ENCODE data around the gene S100A8. TPM values are rescaled to one million over a fixed set of nuclear protein-coding genes. Genes with fewer than 3 reads are reported as not detected.

The S100A8 gene
- total RNA-seq (ENCODE audit: low replicate concordance): not detected in 2 replicates

- Mint-ChIP-seq H3K27me3 (ENCODE audit: insufficient read depth, low read depth) (peaks cover 2% of the 10 kb centered on the region), H3K4me3 (no peak within 1 kb of the TSS), H3K4me1 (no peaks in the 10 kb centered on the region), H3K36me3 (no peaks in the 10 kb centered on the region), H3K9me3 (no peaks in the 10 kb centered on the region), H3K27ac (no peak within 1 kb of the TSS)
- no peak within 1 kb of the TSS for H3K9ac ChIP-seq
- H3K4me2 ChIP-seq: no peak within 1 kb of the TSS
- no peaks in the 10 kb centered on the region for H3K79me2 ChIP-seq (ENCODE audit: low read depth)
- H4K20me1 ChIP-seq (ENCODE audit: low read depth): no peaks in the 10 kb centered on the region
- no peak for DNase-seq (ENCODE audit: low spot score)
- H3K36me3 ChIP-seq: no peaks in the 10 kb centered on the region
- TF ChIP-seq EZH2 (IDR thresholded peaks at IDR 0.05) (no peak), EZH2phosphoT487 (IDR thresholded peaks at IDR 0.05) (no peak), CTCF (IDR thresholded peaks at IDR 0.05) (no peak)
- H2AFZ ChIP-seq (replicated peaks): no peak within 1 kb of the TSS
- H3K4me1 ChIP-seq: no peaks in the 10 kb centered on the region
- H3K27me3 ChIP-seq: no peaks in the 10 kb centered on the region
- H3K9me3 ChIP-seq (ENCODE audit: low read depth): no peaks in the 10 kb centered on the region
- no peak within 1 kb of the TSS for H3K27ac ChIP-seq
- no peak within 1 kb of the TSS for H3K4me3 ChIP-seq
- H3F3A ChIP-seq (ENCODE audit: low read depth): no peaks in the 10 kb centered on the region
Observed at GRCh38 chr1:153390938-153391710, at the start of gene S100A8. S100A8 (minus strand) TSS chr1:153391073; CDS start chr1:153390535, 538 bp downstream.

- H3K4me1 ChIP-seq: no peaks in the 10 kb centered on the region
- TF ChIP-seq CTCF (IDR thresholded peaks at IDR 0.05): no peak
- TF ChIP-seq EZH2 (IDR thresholded peaks at IDR 0.05): no peak
- TF ChIP-seq EZH2phosphoT487 (IDR thresholded peaks at IDR 0.05): no peak
- no peaks in the 10 kb centered on the region for H3K36me3 Mint-ChIP-seq
- H2AFZ ChIP-seq (replicated peaks): no peak overlapping the region
- no peaks in the 10 kb centered on the region for H3K36me3 ChIP-seq
- H3K4me2 ChIP-seq: no peak overlapping the region
- no peaks in the 10 kb centered on the region for H4K20me1 ChIP-seq (ENCODE audit: low read depth)
- H3K9ac ChIP-seq: no peak overlapping the region
- no peaks in the 10 kb centered on the region for H3K27me3 ChIP-seq
- H3K27me3 Mint-ChIP-seq (ENCODE audit: insufficient read depth, low read depth): peaks cover 8% of the 10 kb centered on the region
- no peak overlapping the region for H3K4me3 Mint-ChIP-seq
- H3K9me3 ChIP-seq (ENCODE audit: low read depth): no peaks in the 10 kb centered on the region
- DNase-seq (ENCODE audit: low spot score): no peak
- no peak overlapping the region for H3K27ac ChIP-seq
- H3K27ac Mint-ChIP-seq: no peak overlapping the region
- H3K79me2 ChIP-seq (ENCODE audit: low read depth): no peaks in the 10 kb centered on the region
- no peak overlapping the region for H3K4me3 ChIP-seq
- H3K4me1 Mint-ChIP-seq: no peaks in the 10 kb centered on the region
- no peaks in the 10 kb centered on the region for H3K9me3 Mint-ChIP-seq
- no peaks in the 10 kb centered on the region for H3F3A ChIP-seq (ENCODE audit: low read depth)
Observed at GRCh38 chr1:153439273-153439672, 48.4 kb upstream of the S100A8 start.

- Histone ChIP-seq H3K9me3 (ENCODE audit: low read depth) (no peaks in the 10 kb centered on the region), H3K27ac (no peak overlapping the region), H3K4me3 (no peak overlapping the region), H3K36me3 (no peaks in the 10 kb centered on the region), H3K4me1 (no peaks in the 10 kb centered on the region), H3K9ac (no peak overlapping the region), H3K27me3 (no peaks in the 10 kb centered on the region), H3K4me2 (no peak overlapping the region), H3K79me2 (ENCODE audit: low read depth) (no peaks in the 10 kb centered on the region), H2AFZ (replicated peaks) (no peak overlapping the region), H4K20me1 (ENCODE audit: low read depth) (no peaks in the 10 kb centered on the region), H3F3A (ENCODE audit: low read depth) (no peaks in the 10 kb centered on the region)
- no peak overlapping the region for H3K27ac Mint-ChIP-seq
- no peaks in the 10 kb centered on the region for H3K36me3 Mint-ChIP-seq
- no peaks in the 10 kb centered on the region for H3K4me1 Mint-ChIP-seq
- DNase-seq (ENCODE audit: low spot score): no peak
- no peak overlapping the region for H3K4me3 Mint-ChIP-seq
- no peaks in the 10 kb centered on the region for H3K9me3 Mint-ChIP-seq
- H3K27me3 Mint-ChIP-seq (ENCODE audit: insufficient read depth, low read depth): peaks cover 8% of the 10 kb centered on the region
- TF ChIP-seq EZH2 (IDR thresholded peaks at IDR 0.05) (no peak), CTCF (IDR thresholded peaks at IDR 0.05) (no peak), EZH2phosphoT487 (IDR thresholded peaks at IDR 0.05) (no peak)
Observed at GRCh38 chr1:153438599-153438998, 47.7 kb upstream of the S100A8 start.
